GM19193 (cell line): ENCODE measurements around the gene PNP.

Source experiments
- POLR2A ChIP-seq: IDR thresholded peaks from 4 replicates; pipeline ENCODE4 v1.6.1; 2011; ENCODE audit not compliant: insufficient read depth, insufficient read length; ENCODE audit errors: extremely low read depth

PNP gene

DNA sequence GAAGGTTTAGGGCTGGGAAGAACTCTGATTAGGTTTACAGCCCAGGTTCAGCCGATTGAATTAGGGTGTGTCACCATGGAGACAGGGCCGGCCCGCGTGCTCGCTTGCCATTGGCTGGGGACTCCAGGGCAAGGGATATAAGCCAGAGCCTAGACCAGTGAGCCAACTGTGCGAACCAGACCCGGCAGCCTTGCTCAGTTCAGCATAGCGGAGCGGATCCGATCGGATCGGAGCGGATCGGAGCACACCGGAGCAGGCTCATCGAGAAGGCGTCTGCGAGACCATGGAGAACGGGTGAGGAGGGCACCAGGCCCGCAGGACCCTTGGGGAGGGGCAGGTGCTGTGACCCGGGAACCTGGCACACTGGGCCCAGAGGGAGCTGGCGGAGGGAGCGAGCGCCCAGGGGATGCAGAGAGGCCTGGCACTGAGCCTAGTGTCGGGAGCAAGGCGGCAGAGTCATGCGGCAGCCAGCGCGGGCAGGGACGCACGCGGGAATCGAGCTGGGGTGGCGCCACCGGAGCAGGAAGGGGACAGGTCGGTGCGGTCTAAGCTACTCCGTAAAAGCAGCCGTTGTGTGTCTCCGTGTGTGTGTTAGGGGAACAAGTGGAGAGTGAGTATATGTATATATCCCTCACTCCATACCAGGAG, at the start of gene PNP:
TSS of gene PNP (plus strand) at position 165 of the 648 bp plus-strand sequence. CDS start at position 284, 119 bp downstream.
- peak; percentile 99 for TF ChIP-seq POLR2A

DNA sequence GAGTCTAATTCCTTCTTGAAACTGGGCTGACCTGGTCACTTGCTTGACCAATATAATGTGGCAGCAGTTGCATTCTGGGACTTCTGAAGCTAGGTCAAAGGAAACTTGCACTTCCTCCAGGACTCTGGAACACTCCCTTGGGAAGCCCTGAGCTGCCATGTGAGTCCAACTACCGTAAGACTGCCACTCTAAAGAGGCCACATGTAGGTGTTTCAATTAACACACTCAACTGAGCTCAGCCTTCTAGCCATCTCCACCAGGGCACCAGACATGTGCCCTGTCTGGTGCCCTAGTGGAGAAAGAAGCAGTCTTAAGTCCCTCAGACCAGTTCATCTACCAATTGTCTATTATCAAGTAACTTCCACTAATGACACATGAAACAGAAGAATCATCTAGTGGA, 49.8 kb upstream of the PNP start:
- no peak for TF ChIP-seq POLR2A

DNA sequence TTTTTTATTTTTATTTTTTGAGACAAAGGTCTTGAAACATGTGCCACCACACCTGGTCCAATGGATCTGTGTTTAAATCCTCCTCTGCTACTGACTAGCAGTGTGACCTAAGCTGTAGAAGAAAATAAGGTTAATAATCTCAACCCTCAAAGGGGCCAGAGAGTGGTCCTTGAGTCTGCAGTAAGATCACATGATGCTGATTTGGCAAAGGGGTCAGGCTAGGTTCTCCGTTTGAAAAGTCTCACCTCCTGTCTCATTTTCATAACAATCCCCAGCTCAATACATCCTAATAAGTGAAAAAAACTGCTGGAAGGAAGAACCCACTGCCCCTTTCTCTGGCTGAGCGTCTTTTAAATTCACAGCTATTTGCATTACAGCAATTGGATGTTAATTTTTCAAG, 47.9 kb upstream of the PNP start:
- TF ChIP-seq POLR2A: no peak

DNA sequence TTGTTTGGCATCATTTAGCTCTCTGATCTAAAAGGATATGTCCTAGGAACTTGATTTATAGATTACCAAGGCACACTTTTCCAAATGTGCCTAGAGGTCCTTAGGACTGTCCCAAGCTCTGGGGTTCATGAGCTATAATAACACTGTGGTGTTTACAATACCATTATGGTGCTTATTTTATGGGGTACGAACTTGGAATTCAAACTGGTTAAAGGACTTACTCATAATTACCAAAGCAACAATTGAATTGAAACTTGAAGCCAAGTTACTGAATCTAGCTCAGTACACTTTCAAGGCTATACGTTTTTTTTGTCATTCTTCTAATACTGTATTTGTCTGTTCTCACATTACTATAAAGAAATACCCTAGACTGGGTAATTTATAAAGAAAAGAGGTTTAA, 46.3 kb upstream of the PNP start:
- no peak for TF ChIP-seq POLR2A

DNA sequence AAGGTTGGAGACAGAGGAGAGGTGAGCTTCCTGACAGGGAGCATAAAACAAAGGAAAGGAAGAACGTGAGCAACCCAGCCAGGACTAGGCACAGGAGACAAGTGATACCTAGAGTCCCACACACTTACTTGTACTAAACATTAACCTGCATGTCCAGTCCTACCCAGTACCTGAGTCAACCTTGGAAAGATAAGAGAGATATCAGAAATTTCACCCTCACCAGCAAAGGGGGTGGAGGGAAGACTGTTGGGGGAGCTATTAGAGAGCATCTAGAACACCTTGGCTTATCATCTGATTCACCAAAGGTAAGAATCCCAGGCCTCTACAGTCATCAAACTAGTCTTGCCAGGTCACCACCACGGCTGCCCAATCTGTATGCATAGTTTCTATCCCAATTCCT, 44.4 kb upstream of the PNP start:
- no peak for TF ChIP-seq POLR2A

DNA sequence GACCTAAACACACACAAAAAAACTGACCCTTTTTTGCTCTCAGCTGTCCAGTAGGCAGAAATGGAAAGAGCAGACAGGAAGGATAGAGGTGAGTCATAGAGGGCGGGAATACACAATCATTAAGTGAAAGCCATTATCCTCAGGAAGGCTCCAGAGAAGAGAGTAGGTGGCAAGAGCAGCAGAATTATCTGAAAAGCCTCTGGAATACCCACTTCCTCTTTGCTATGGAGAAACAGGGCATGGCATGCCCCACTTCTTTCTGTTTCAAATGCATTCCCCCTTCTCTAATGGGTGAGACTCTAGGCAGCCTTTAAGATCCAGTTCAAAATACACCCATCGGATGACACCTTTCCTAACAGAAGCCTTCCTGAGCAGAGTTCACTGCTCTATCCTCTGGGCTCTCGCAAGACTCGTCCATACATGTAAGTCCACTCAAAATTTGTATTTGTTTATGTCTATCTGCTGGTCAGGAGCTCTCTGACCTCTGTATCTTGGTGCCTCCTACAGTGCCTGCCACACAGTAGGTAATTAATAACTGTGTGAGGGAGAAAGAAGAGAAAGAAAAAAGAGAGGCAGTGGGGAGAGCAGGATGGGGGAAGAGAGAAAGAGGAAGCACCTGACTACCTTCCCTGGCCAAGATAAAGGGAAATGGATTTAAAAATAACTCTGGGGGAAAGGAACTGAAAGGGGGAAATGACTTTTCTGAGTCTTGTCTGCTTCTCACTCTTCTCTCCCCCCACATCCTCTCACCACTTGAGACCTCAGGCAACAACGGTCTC, 41.8 kb upstream of the PNP start:
- no peak for TF ChIP-seq POLR2A

DNA sequence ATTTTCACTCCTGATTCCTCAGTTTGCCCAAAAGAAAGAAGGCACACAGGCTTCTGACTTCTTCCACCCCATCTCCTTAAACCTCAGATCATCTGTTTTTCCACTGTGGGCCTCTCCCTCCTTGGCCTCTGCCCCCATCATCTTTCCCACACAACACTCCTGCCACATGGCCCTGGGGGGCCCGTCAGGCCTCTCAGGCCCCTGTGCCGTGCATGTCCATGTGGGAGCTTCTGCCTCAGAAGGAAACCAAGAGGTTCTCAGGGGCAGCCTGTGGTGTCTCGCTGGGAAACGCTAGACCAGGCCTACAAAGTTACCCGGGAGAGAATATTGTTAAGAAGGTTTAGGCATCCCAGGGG, 41.2 kb upstream of the PNP start:
- TF ChIP-seq POLR2A: no peak

DNA sequence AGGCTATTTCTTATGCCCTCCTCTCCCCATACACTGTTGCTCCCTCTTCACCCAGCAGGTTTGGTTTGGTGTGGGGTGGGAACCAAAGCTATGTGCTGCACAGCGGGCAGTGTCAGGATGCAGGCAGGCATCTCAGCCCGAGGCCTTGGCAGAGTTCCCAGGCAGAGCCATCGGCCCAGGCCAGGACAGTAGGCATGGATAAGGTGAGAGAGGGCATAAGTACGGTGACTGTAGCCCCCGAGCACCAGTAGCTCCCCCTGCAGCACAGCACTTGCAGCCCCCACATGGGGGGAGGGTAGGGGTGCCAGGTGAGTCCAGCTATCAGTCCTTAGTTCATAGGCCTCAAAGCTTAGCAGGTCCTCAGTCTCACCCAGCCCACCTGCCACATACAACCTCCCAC, 40.4 kb upstream of the PNP start:
- no peak for TF ChIP-seq POLR2A

DNA sequence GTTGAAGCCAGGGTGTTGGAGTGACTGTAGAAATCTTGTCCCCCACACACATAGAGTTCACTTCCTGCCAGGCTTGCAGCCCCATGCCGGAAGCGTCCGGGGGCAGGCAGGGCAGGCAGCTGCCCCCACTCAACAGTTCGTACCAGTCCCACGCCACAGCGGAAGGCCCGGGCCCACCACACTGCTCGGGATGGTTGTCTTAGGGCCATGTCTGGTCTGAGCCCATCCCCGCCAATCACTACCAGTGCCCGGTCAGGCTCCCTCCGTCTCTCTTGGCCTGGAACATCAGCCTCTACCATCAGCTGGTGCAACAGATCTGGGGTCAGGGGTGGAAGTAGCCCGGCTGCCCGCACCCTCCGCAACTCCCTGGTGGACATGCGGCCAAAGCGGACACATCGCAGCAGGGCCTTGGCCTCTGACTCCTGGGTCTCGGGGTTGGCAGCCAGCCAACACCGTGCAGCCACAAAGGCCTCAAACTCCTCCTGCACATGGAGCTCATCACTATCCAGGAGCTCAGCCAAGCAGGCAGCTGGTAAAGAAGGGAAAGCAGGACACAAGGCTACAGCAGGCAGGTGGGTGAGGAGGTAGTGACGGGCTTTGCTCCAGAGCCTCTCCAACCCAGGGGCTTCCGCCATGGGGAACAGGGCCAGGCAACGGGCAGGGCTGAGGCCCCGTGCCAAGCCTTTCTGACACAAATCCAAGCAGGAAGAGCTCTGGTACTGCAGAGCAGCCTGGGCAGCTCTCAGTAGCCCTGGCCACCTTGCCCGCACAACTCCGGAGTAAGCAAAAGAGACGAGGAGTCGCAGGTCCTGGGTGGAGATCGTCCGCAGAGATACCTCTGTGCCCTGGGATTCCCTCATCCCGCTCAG, 39.2 kb upstream of the PNP start:
- TF ChIP-seq POLR2A: no peak

DNA sequence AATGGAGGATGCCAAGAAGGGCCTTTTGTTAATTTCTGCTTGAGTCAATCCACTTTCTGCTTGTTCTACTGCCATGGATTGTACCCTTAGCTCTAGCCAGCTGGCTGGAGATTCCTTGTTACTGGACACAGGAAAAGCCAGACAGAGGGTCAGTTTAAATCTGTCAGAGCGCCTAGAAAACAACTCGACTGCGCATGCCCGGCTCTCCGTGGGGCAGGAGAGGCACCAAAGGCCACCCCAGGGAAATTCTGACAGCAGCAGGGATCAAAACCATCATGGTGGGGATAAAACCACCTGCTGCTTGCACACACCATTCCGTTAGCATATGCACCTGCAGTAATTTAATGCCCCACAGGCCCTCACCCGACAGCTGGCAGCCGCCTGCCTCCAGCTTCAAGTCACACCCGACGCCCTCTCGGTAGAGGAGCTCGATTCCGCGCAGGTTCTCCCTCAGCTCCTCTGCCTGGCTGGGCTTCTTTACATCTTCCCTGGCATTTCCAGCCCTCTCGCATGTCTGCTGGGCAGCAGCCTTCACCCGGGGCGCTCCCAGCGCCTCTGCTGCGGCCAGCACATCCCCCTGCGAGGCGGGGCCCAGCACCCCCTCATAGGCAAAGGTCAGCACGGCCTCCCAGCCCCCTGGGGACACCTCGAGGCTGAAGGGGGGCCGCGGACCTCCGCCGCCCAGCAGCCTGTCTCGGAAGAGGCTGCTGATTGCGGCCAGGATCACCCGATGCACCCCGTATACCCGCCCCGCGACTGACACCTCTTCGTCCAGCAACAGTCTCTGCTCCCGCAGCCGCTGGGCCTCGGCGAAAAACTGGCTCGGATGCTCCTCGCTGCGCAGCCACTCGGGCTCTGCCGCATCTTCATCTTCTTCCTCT, 34.3 kb upstream of the PNP start:
- TF ChIP-seq POLR2A: no peak

DNA sequence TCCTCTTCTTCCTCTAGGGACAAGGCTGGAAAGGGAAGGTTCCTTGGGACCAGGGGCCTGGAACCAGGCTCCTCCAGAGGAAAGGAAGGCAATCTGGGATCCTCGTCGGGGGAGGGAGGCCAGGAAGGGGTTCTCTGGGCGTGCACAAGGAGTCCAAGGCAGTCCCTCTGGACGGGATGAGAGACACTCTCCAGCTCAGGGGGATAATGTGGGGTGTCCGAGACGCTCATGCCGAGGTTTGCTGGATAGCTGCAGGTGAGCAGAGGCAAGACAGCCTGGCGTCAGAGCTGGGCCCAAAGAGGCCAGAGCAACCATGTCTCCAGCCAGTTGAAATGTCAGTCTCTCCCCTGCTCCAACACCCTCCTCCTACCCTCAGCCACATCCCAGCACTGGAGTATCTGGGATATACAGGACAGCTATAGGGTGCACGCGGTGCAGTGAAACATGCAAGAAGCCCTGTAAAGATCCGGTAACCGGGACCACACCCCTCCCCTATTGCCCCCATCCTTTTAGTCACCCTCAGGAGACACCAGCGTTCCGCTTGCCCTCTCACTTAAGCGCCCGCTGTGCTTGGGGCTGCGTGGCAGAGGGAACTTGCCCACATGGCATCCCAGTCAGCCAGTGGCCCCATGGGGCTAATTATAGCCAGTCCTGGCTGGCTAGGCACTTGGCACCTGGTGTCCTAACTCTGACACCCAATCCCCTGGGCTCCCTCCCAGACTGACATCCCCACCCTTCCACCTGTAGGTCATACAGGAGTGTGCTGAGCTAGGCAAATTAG, 33.4 kb upstream of the PNP start, which contains the start of gene KLHL33:
TSS of gene KLHL33 (minus strand) at position 585 of the 781 bp plus-strand sequence. CDS start at position 230, 355 bp downstream.
- no peak for TF ChIP-seq POLR2A

DNA sequence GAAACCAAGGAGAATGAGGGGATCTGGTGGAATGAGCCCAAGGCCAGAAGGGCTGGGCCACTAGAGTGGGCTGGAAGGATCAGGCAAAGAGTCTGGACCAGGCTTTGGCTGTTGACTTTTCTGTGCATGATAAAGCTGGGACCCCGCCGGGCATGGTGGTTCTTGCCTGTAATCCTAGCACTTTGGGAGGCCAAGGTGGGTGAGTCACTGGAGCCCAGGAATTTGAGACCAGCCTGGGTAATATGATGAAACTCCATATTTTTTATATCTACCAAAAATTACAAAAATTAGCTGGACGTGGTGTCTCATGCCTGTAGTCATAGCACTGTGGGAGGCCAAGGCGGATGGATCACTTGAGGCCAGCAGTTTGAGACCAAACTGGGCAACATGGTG, 32.8 kb upstream of the PNP start:
- no peak for TF ChIP-seq POLR2A

DNA sequence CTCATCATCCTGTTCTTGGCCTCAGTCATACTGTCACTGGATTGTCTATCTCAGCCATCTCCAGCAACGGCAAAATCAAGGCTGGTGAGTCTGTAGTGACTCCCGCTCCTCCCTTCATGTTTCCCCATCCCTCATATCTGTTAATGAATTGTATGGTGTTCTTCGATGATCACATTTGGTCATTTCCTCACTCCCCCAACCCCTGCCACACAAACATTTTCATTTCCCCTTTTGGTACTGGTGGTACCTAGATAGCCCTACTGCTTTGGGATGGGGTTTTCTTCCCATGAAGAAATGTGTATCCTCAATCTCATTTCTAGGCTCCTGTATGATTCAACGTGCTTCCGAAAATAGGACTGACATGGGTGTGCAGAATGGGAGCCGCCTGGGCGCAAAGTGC, 30.5 kb upstream of the PNP start:
- no peak for TF ChIP-seq POLR2A

DNA sequence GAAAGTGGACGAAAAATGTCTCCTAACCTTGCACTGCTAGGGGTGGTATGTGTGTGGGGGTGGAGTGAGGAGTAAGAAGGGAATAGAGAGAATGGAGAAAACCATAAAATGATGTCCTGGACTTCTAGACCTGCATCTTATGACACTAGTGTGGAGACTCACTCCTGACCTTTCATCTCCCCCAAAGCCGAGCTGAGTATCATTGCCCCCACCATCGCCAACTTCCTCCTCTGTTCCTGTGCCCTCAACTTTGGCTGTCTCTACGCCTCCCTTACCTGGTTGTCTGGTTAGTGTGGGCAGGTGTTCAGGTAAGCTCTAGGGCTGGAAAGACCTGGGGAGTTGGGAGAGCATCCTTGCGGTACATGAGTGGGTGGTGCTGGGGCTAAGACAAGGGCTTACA, 28.7 kb upstream of the PNP start:
- no peak for TF ChIP-seq POLR2A
